NB4 (cell line): Measurements from ENCODE around the gene THSD4.

Experiments
- DNase-seq: peaks from one replicate; pipeline ENCODE4 v3.0.0; 2010; ENCODE audit warnings: low read depth
- H3K4me3 ChIP-seq: one replicate; pipeline ENCODE4 v1.5.1; 2011; ENCODE audit warnings: mild to moderate bottlenecking, low read depth, low read length, moderate library complexity
- MYC ChIP-seq: IDR thresholded peaks from 2 replicates; pipeline ENCODE4 v1.6.1; 2011; ENCODE audit warnings: low read depth, low read length
- POLR2A ChIP-seq: IDR thresholded peaks from 2 replicates; pipeline ENCODE4 v1.6.1; 2011; ENCODE audit warnings: mild to moderate bottlenecking; ENCODE audit not compliant: insufficient read length; ENCODE audit errors: extremely low read depth
- TF ChIP-seq, protein P1 (sequence below): IDR thresholded peaks from 2 replicates; pipeline ENCODE4 v1.6.1; 2011; ENCODE audit warnings: low read depth, low read length
- TF ChIP-seq, protein P2 (sequence below): IDR thresholded peaks from one replicate; pipeline ENCODE4 v1.5.1; 2012; ENCODE audit warnings: low read depth, low read length

Gene THSD4

DNA sequence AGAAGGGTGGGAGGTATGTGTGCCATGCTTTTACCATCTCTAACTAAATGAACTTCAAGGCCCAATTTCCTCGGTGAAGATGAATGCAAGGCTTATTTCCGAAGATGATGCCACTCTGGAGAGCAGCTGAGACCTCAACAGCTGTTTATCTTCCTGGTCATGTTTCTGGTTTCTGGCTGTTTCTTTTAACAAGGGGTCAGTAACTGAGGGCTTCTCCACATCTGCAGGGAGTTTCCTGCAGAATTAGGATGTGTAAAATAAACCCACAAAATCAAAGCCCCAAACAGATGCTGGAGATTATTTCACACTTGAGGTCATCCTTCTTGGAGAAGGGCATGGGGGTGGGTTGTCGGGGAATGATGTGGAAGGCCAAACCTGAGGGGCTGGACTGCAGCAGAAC lies 220.3 kb downstream of the THSD4 start:
- DNase-seq, result no peak
- TF ChIP-seq MYC (no peak), POLR2A (no peak)
- TF ChIP-seq, protein P1, sequence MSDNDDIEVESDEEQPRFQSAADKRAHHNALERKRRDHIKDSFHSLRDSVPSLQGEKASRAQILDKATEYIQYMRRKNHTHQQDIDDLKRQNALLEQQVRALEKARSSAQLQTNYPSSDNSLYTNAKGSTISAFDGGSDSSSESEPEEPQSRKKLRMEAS, result no peak

DNA sequence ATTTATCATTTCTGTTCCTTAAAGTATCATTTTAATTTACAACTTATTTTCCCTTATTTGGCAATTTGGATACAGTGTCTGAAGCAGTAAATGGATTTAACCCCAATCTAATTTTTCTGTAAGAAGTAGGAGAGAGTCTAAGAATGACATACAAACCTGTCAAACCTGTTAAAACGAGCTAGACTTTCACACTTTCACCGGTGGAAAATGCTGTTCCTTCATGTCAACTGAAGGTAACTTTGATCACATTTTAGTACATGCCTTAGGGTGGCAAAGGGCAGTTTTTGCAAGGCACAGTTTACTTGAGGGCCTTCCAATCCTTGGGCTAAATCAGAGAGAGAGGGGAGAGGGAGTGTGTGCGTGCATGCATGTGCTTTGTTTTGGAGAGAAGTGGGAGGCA lies 221.4 kb downstream of the THSD4 start:
- DNase-seq, result no peak
- H3K4me3 ChIP-seq, result no peak overlapping the region
- TF ChIP-seq, protein P1, result no peak
- TF ChIP-seq POLR2A (no peak), MYC (no peak)
- TF ChIP-seq, protein P2, sequence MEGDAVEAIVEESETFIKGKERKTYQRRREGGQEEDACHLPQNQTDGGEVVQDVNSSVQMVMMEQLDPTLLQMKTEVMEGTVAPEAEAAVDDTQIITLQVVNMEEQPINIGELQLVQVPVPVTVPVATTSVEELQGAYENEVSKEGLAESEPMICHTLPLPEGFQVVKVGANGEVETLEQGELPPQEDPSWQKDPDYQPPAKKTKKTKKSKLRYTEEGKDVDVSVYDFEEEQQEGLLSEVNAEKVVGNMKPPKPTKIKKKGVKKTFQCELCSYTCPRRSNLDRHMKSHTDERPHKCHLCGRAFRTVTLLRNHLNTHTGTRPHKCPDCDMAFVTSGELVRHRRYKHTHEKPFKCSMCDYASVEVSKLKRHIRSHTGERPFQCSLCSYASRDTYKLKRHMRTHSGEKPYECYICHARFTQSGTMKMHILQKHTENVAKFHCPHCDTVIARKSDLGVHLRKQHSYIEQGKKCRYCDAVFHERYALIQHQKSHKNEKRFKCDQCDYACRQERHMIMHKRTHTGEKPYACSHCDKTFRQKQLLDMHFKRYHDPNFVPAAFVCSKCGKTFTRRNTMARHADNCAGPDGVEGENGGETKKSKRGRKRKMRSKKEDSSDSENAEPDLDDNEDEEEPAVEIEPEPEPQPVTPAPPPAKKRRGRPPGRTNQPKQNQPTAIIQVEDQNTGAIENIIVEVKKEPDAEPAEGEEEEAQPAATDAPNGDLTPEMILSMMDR, result no peak

More for the DNA sequence above, 220.3 kb downstream of the THSD4 start:
- H3K4me3 ChIP-seq, result no peak overlapping the region

DNA sequence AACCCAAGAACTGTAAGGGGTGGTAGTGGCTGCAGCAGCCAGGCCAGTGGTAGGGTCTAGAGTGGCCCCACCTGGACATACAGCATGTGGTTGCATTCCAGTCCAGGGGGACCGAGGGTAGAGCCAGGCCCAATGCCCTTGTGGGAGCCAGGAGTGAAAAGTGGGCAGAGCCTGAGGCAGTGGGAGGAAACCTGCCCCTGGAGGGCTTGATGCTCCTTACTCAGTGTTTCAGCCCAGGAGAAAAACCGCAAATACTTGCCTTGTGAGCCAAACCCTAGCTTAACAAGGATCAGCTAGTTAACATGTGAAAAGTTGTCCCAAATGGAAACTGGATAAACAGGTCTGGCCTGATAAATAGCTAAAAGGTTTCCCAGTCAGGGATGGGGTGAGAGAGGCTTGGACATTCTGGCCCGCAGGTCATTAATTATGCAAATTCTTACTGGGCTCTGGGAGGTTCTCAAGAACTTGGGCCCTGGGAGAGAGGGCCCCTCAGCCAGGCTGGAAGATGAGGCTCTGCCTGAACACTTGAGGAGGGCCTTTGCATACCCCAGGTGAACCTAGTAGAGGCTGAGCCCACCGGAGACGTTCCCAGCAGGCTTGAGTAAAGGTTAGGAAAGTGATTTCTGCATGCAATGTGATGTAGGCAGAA lies 222.1 kb downstream of the THSD4 start:
- DNase-seq, result no peak
- no peak overlapping the region for H3K4me3 ChIP-seq
- TF ChIP-seq MYC (no peak), POLR2A (no peak)
- TF ChIP-seq, protein P2, result no peak
- TF ChIP-seq, protein P1, result no peak

DNA sequence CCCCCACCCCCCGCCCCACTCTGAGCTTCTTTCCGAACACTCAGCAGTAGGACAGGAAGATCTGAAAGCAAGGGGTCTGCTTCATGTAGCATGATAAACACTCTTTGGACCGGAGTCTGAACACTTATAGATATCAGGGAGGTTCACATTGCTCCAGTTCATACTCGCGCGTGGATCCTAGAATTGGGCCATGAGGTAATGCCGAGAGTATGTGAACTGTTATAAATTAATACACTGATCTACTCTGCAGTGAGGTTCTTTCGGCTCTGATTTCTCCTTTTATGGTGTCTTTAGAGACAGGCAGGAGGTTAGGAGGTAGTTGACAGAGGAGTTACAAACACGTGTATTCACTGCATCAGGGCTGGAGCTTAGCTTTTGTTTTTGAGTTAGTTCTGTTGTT lies 223.0 kb downstream of the THSD4 start:
- no peak for DNase-seq
- H3K4me3 ChIP-seq, result no peak overlapping the region
- TF ChIP-seq, protein P1, result no peak
- TF ChIP-seq MYC (no peak), POLR2A (no peak)
- TF ChIP-seq, protein P2, result no peak

DNA sequence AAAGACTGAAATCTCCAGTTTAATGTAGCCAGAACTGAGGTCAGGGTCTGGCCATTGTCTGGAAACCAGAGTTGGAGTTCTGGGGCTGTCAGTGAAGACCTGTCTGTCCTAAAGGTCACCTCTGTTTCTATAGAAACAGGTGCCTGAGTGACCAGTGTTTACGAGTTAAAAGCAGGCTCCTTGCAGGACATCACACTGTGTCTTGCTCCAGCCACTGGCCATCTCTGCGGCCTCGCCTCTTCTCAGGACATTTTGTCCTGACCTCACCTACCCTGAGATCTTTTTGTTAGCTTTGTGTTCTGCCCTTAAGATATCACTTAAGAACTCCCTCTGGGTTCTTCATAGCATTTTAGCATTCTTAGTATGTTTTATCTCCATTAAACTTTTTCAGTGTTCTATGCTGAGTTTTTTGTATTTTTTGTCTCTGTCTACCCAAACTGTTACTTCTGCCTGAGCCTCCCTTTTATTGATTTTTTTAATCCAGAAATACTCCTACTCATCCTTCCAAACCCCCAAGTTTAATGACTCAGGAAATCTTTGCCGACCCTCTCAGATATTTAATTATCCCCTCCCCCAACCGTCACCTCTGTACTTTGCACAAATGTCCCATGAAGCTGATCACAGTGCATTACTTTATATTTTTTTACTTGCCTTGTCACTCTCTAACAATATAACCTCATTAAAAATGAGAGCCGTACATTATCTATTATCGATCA lies 223.7 kb downstream of the THSD4 start:
- no peak overlapping the region for H3K4me3 ChIP-seq
- DNase-seq, result no peak
- TF ChIP-seq POLR2A (no peak), MYC (no peak)
- TF ChIP-seq, protein P1, result no peak
- TF ChIP-seq, protein P2, result no peak

DNA sequence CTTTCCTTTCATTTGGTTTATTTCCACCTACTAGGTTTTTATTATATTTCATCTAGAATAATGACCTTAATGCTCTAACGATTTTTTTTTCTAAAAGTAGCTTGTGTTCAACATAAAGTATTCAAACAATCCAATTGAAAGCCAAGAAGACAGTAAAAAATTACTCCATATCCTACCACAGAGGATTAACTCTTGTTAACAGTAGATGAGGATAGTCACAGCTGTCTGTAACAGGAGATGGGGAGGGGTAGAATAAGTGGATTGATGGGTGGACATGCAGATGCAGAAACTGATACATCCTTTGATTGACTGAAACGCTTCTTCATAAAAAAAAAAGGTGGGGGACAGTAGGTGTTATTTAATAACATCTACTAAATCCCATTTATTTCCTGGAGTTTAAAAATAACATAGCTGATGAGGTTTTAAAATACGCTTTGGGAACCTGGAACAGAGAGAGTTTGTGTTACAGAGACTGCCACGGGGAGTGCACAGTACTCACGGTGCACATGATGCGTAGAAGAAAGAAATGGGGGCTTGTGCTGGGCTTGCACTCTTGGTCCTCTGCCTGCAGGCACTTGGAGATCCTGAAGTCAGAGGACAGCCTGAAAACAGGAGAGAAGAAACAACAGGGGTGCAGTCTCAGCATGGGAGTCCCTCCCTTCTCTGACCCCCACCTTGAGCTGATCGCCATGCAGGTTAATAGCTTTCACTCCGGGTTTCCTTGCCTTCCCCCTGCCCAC lies 226.7 kb downstream of the THSD4 start:
- no peak overlapping the region for H3K4me3 ChIP-seq
- no peak for DNase-seq
- no peak for TF ChIP-seq POLR2A
- TF ChIP-seq, protein P2, result no peak
- TF ChIP-seq, protein P1, result no peak
- TF ChIP-seq MYC, result no peak
